Subcutaneous adipose tissue (tissue), 4 donors: Measurements from ENCODE around the gene ADGRL3. TPM values are rescaled to one million over a fixed set of nuclear protein-coding genes. Genes with fewer than 3 reads are reported as not detected.

ENCODE experiments used
- total RNA-seq, 4 donors: library from RNA; depleted of rRNA; stranded (reverse); fragments of >200 nt; gene quantifications; one replicate each; pipeline ENCODE4 v1.1.0, GENCODE V29; 2016
- TF ChIP-seq, protein P1 (sequence below): fragments of 450-650 bp; IDR thresholded peaks from one replicate; pipeline ENCODE4 v1.5.1; 2016; ENCODE audit warnings: low read depth, mild to moderate bottlenecking, control low read depth, antibody characterized with exemption, moderate library complexity

The ADGRL3 gene
- total RNA-seq, 4 donors from 2014 or later = 6.3 to 12.2 (median 9.2) TPM

DNA sequence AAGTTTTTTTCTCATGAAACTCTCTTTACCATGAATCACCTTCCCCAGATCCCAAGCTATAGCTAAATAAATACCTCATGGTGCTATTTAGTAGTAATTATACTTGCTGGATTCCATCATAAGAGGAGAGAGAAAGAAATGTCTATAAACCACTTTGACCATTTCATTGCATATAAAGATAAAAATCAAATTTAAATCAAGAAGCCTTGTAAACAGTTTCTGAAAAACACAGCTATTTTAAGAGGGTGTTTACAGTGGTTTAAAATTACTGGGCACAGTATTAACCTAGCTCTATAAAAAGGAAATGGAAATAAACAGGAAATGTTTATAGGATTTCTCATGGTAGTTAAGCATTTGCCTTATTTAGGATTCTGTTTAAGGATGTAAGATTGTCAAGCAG lies 637.9 kb downstream of the ADGRL3 start:
- TF ChIP-seq, protein P1, sequence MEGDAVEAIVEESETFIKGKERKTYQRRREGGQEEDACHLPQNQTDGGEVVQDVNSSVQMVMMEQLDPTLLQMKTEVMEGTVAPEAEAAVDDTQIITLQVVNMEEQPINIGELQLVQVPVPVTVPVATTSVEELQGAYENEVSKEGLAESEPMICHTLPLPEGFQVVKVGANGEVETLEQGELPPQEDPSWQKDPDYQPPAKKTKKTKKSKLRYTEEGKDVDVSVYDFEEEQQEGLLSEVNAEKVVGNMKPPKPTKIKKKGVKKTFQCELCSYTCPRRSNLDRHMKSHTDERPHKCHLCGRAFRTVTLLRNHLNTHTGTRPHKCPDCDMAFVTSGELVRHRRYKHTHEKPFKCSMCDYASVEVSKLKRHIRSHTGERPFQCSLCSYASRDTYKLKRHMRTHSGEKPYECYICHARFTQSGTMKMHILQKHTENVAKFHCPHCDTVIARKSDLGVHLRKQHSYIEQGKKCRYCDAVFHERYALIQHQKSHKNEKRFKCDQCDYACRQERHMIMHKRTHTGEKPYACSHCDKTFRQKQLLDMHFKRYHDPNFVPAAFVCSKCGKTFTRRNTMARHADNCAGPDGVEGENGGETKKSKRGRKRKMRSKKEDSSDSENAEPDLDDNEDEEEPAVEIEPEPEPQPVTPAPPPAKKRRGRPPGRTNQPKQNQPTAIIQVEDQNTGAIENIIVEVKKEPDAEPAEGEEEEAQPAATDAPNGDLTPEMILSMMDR = no peak

DNA sequence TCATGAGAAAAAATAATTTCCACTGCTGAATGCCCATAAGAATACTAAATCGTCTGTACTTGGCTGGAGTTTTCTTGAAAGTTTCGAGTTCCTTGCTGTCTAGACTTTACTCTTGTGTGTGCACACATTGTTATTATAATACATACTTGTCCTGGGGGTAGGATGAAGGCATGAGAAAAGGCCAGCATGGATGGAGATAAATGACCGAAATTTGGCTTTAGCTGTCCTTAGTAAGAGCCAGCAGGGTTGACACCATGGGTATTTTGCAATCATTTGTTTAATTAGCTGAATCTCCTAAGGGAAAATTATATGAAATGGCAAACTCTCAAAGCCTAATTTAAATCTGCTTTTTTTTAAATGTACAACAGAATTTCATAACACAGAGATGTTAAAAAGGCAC lies 641.6 kb downstream of the ADGRL3 start:
- TF ChIP-seq, protein P1 = no peak

DNA sequence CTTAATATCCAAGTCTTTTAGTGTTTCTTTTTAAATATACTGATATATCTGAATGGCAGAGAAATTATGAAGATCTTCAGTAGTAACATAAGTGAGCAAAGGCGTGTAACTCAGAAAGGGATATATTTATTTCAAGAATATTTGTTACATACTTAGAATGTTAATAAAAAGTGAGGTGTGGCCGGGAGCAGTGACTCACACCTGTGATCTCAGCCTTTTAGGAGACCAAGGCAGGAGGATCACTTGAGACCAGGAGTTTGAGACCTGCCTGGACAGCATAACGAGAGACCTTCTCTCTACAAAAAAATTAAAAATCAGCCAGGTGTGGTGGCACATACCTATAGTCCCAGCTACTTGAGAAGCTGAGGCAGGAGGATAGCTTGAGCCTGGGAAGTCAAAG lies 651.0 kb downstream of the ADGRL3 start:
- TF ChIP-seq, protein P1 = no peak

DNA sequence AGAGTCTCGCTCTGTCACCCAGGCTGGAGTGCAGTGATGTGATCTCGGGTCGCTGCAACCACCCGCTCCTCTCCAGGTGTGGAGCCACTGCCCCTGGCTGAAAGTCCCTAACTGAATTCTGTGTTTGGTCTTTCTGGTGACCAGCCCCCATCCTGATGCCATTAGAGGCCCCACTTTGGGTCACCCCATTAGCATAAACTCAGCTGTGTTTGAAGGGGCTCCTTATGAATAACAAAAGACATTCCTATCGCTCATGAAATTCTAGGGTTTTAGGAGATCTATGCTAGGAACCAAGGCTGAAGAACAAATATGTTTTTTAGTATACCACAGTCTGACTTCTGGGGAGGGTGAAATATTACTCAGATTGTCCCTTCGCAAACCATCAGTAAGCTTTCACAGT lies 652.9 kb downstream of the ADGRL3 start:
- TF ChIP-seq, protein P1 = no peak

DNA sequence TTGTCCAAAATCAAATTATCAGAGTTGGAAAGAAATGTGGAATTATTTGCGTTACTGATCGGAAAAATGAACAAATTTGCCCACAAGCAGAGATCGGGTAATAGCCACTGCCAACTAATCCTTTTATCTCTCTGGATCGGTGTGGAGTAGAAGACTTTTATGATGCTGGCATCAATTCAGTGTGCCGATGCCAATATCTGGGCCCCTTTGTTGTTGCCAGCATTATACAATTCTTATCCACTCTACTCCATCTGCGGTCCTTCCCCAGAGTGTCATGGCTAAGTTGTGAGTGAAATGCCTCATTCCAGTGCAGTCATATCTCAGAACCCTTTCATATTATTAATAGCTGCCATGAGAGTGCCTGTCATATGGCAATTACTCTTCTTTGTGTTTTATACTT lies 660.2 kb downstream of the ADGRL3 start:
- TF ChIP-seq, protein P1 = no peak

DNA sequence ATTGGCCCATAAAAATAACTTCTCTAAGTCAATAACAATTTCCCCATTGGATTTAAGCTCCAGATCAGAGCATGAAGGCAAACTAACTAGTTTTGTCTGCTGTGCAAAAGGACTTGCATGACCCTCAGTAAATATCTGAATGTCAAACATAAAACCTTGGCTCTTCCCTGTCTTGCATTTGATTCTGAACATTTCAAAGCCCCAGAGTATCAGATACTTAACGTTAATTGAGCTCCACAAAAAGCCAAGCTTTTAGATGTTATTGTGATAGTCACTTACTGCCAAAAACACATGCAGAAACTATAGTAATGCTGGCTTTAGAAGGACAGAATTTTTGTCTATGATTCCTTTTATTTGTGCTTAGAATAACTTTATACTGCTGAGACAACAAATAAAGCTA lies 664.2 kb downstream of the ADGRL3 start:
- TF ChIP-seq, protein P1 = no peak

DNA sequence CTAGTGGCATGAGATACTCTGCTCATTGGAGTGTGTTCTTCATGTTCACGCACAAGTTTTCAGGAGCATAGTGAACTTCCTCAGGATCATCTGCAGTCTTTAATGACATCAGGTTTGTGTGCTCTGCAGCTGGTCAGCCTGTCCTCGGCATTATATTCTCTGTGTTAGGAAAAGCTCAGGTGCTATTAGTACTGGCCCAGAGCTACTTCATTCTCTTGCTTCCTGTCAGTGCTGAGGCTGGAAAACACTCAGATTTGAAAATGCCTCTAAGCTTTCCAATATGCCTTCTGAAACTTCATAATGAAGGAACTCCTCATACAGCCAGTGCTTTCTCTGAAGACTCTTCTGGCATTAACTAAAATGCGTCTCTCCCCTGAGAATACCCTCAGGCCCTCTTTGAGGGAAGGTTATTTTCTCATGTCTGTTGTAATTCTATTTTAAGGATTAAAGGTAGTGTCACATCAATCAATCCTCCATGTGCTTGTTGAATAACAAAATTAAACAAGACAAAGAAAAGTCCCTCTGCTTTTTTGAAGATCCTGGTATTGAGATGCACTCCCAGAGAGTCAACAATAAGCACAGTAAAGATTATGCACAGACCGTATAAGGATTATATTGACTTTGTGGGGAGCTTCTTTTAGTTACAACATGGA lies 666.4 kb downstream of the ADGRL3 start:
- TF ChIP-seq, protein P1 = no peak
